Lower leg skin (tissue), 4 donors: ENCODE measurements around the gene SSC4D. TPM values are rescaled to one million over a fixed set of nuclear protein-coding genes. Genes with fewer than 3 reads are reported as not detected.
"Not testable (repeated sequence)": the region's sequence is repeated elsewhere in the genome, so short reads cannot be mapped to it uniquely, and the experiment has no call there.

Experiments
- DNase-seq, 2 donors: peaks; one replicate each; pipeline ENCODE4 v3.0.0-alpha.2; 2019; ENCODE audit warnings: low spot score in 2 of 2
- H3K4me3 ChIP-seq: fragments of 200-600 bp; sonication (generic); 2 replicates; pipeline ENCODE4 v1.5.1; 2017; ENCODE audit warnings: mild to moderate bottlenecking, low read depth; ENCODE audit not compliant: poor library complexity, severe bottlenecking
- CTCF ChIP-seq, 3 donors: fragments of 450-650 bp; IDR thresholded peaks; one replicate each; pipeline ENCODE4 v1.5.1; 2016; ENCODE audit warnings: antibody characterized with exemption in 3 of 3, mild to moderate bottlenecking in 3 of 3, moderate library complexity in 2 of 3
- POLR2A ChIP-seq, 2 donors: fragments of 450-650 bp; IDR thresholded peaks; one replicate each; pipeline ENCODE4 v1.6.1; 2016 to 2017; ENCODE audit warnings: antibody characterized with exemption in 2 of 2, mild to moderate bottlenecking in 1 of 2, moderate library complexity in 1 of 2
- WGBS, 2 donors: methylation state at CpG; one replicate each; pipeline ENCODE4 v1.1.5; 2018; 5-methylcytosine and 5-hydroxymethylcytosine counted together
- intact Hi-C: fragments of 100-400 bp; cut with DNase I; formaldehyde crosslinking; loops from one replicate; pipeline ENCODE4 v1.15.0; 2023; ENCODE audit warnings: low total_unique reads
- total RNA-seq, 4 donors: library from RNA; depleted of rRNA; stranded (reverse); fragments of >200 nt; gene quantifications; one replicate each; pipeline ENCODE4 v1.1.0, GENCODE V29; 2016

Gene SSC4D
- total RNA-seq, 4 donors from 2014 or later, result 0.71 to 0.88 (median 0.74) TPM; not detected in 1

- 53 to 60% methylated on average over 9 of the region's 9 CpGs for WGBS, 2 donors
- no peak for DNase-seq
- intact Hi-C loops, result no loop called here
- no peak overlapping the region for H3K4me3 ChIP-seq
- TF ChIP-seq CTCF (IDR thresholded peaks at IDR 0.05) (no peak), POLR2A (IDR thresholded peaks at IDR 0.05) (no peak)
Measured at GRCh38 chr7:76372984-76373833, 36.3 kb downstream of the SSC4D start.

- WGBS, 2 donors, result 95 to 98% methylated on average over 3 of the region's 3 CpGs
- no peak for DNase-seq
- intact Hi-C loops, result no loop called here
Measured at GRCh38 chr7:76371396-76371795, 38.1 kb downstream of the SSC4D start.

GRCh38 chr7:76369018-76369417, 40.5 kb downstream of the SSC4D start:
- no peak for DNase-seq
- intact Hi-C loops, result no loop called here
- TF ChIP-seq CTCF (IDR thresholded peaks at IDR 0.05) (no peak), POLR2A (IDR thresholded peaks at IDR 0.05) (no peak)
- H3K4me3 ChIP-seq, result no peak overlapping the region
- 67 to 75% methylated on average over 6 of the region's 6 CpGs for WGBS, 2 donors

More at GRCh38 chr7:76371396-76371795, 38.1 kb downstream of the SSC4D start:
- H3K4me3 ChIP-seq, result no peak overlapping the region
- TF ChIP-seq CTCF (IDR thresholded peaks at IDR 0.05) (no peak), POLR2A (IDR thresholded peaks at IDR 0.05) (no peak)

- DNase-seq, result no peak
- no peak overlapping the region for H3K4me3 ChIP-seq
- 91 to 96% methylated on average over 8 of the region's 8 CpGs for WGBS, 2 donors
- TF ChIP-seq POLR2A (IDR thresholded peaks at IDR 0.05), result no peak
- TF ChIP-seq CTCF (IDR thresholded peaks at IDR 0.05), result no peak
- intact Hi-C loops, result no loop called here
Measured at GRCh38 chr7:76368190-76368589, 41.3 kb downstream of the SSC4D start.

- no peak for DNase-seq
- TF ChIP-seq CTCF (IDR thresholded peaks at IDR 0.05) (no peak), POLR2A (IDR thresholded peaks at IDR 0.05) (no peak)
- WGBS, 2 donors, result 16 to 26% methylated on average over 4 of the region's 4 CpGs
- no peak overlapping the region for H3K4me3 ChIP-seq
- intact Hi-C loops, result no loop called here
Measured at GRCh38 chr7:76364198-76364584, 45.3 kb downstream of the SSC4D start.

GRCh38 chr7:76363754-76364153, 45.7 kb downstream of the SSC4D start:
- DNase-seq, H3K4me3 ChIP-seq, intact Hi-C loops: not testable (repeated sequence)
- 70 to 76% methylated on average over 3 of the region's 3 CpGs for WGBS, 2 donors
